Kidney capillary endothelial cell (primary cell): ENCODE measurements around the gene OVOL2.

Experiments
- DNase-seq: peaks from one replicate; pipeline ENCODE4 v3.0.0-alpha.2; 2018; ENCODE audit warnings: low spot score

The OVOL2 gene

DNA sequence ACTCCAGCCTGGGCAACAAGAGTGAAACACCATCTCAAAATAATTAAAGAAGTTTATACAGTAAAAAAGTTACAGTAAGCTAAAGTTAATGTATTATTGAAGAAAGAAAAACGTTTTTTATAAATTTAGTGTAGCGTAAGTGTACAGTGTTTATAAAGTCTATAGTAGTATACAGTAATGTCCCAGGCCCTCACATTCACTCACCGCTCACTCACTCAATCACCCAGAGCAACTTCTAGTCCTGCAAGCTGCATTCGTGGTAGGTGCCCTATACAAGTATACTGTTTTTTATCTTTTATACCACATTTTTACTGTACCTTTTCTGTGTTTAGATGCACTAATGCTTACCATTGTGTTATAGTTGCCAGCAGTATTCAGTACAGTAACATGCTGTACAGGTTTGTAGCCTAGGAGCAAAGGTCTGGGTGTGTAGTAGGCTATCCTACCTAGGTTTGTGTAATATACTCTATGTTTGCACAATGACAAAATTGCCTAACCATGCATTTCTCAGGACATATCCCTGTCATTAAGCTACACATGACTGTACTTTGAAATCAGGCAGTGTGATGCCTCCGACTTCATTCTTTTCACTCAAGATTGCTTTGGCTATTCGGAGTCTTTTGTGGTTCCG lies 72.2 kb downstream of the OVOL2 start:
- no peak for DNase-seq

DNA sequence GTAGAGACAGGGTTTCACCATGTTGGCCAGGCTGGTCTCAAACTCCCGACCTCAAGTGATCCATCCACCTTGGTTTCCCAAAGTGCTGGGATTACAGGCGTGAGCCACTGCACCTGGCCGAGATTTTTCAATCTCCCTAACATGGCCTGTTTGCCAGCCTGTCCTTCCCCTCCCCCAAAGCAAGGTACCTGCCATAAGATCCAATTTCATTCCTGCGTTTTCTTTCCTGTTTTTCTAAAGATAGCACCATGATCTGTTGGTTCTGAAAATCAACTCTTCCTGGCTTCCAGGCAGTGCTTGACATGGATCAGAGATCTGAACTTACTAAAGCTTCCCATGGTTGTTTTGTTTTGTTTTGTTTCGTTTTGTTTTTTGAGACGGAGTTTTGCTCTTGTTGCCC lies 81.4 kb downstream of the OVOL2 start:
- DNase-seq, result no peak
